Measurements from ENCODE around the gene CRYAA. TPM values are rescaled to one million over a fixed set of nuclear protein-coding genes. Genes with fewer than 3 reads are reported as not detected.
"Not testable (repeated sequence)": the region's sequence is repeated elsewhere in the genome, so short reads cannot be mapped to it uniquely, and the experiment has no call there.

CRYAA gene, protein sequence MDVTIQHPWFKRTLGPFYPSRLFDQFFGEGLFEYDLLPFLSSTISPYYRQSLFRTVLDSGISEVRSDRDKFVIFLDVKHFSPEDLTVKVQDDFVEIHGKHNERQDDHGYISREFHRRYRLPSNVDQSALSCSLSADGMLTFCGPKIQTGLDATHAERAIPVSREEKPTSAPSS
- not detected for polyA plus RNA-seq (2013, experiment 1 of 2; ENCODE audit: insufficient read length)
- polyA plus RNA-seq (2013, experiment 2 of 2; ENCODE audit: insufficient read length), result not detected

DNA sequence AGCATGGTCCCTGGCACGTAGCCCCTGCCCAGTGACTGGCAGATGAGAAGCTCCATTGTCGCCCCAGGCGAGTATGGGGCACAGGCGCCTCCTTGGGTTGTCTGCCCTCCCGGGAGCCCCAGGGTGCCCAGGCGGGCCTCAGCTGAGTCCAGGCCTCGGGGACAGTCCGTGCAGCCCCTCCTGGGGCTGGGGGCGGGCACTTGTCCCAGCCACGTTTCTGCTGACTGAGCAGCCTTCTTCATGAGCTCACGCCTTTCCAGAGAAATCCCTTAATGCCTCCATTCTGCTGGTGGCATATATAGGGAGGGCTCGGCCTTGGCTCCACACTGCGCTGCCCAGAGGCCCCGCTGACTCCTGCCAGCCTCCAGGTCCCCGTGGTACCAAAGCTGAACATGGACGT is at the start of gene CRYAA:
Gene CRYAA, plus strand, starts transcription at position 301 of the 400 bp plus-strand sequence. Its CDS starts 92 bp downstream, at position 393.
- DNase-seq, result not testable (repeated sequence)

GRCh38 chr21:43130094-43130493 is 38.7 kb upstream of the CRYAA start:
- not testable (repeated sequence) for DNase-seq

DNA sequence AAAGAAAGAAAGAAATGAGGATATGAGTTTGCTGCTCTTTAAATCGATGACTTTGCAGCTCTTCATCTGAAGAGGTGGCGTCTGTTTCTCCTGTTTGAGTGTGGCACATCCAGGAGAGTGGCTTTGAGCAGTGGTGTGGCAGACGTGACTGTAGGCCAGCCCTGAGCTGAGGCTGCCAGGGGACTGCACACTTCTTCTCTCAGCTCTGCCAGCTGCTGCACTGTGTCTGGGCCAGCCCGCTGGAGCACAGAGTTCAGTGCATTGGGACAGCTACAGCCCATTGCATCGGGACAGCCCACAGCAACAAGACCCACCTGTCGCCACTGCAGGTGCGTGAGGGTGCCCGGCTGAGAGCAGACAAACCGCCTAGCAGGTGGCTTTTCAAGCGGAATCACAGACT is 34.3 kb upstream of the CRYAA start:
- not testable (repeated sequence) for DNase-seq

DNA sequence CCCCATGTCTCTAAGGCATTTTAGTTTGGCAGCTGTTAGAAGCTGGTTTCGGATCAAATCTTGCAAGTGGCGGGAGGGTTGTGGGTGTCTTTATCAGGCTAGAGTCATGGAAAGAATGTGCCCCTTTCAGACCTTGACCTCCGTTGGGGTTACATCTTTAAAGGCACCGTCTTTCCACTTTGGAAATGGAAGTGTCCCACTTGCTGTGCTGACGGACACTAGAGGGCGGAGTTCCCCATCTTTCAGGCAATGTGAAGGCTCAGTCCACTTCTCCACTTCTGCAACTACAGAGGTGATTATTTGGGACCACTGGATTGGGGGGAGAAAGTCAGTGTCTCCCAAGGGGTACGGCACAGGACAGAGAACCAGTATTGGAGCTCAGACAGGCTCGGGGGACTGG is 29.9 kb upstream of the CRYAA start:
- DNase-seq, result not testable (repeated sequence)

- DNase-seq, result not testable (repeated sequence)
These were observed 27.4 kb upstream of the CRYAA start for GRCh38 chr21:43141407-43141806.

DNA sequence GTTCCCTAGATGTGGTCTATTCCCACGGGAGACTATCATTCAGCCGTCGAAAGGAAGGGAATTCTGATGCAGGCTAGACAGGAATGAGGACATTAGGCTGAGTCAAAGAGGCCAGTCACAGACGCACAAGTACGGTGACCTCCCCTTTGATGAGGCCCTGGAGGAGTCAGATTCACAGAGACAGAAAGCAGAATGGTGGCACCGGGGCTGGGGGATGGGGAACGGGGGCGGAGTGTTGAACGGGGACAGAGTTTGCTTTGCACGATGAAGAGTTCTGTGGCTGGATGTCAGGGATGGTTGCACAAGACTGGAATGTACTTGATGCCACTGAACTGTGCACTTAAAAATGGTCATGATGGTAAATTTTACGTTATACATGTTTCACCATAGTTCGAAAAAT is 22.2 kb upstream of the CRYAA start:
- not testable (repeated sequence) for DNase-seq

GRCh38 chr21:43147999-43148398 is 20.8 kb upstream of the CRYAA start:
- not testable (repeated sequence) for DNase-seq

DNA sequence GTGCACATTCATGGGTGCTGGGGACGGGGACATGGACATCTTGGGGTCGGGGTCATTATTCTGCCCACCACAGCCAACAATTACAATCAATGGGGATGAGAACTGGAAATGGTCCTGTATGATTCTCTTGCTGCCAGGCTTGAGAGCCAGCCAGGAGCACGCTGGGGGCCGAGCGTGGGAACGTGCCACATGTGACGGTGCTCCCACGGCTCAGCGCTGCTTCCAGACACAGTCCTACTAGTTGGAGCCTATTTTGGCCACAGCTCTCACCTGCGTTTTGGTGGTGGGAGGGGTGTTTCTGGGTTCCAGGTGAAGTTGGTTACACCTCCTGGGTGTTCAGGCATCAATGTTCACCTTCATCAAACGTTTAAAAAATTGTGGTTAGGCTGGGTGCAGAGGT is 19.5 kb upstream of the CRYAA start:
- DNase-seq, result not testable (repeated sequence)

GRCh38 chr21:43153601-43154000 is 15.2 kb upstream of the CRYAA start:
- DNase-seq, result not testable (repeated sequence)

DNA sequence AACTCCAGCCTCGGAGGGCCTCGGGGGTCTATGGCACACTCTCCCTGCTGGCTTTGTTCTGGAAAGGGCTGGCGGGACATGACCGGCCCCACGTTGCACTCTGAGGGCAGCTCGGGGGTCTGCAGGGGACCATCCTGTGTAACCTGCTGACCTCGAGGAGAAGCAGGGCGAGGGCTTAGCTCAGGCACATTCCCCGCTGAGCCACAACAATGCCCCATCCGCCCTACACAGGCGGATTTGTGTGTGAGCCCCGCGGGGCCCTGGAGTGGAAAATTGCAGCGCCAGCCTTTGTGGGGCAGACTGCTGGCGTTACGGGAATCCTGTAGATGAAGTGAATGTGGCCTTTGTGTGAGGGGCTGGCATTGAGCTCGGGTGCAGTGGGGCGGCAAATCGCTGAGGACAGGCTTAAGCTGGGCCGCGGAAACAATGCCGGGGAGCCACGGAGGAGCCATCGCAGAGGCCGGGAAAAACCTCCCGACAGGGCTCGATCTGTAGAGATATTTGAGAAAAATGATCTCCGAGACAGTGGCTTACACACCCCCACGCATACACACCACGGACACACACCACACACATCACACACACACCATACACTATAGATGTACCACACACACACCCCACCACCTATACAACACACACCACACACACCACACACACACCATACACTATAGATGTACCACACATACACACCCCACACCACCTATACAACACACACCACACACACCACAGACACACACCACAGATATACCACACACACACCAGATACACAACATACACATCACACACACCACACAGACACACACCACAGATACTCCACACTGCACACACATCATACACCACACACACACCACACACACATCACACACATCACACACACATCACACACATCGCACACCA is 9.3 kb upstream of the CRYAA start:
- DNase-seq, result not testable (repeated sequence)

- not testable (repeated sequence) for DNase-seq
These were observed 6.7 kb upstream of the CRYAA start for GRCh38 chr21:43161826-43162707.

DNA sequence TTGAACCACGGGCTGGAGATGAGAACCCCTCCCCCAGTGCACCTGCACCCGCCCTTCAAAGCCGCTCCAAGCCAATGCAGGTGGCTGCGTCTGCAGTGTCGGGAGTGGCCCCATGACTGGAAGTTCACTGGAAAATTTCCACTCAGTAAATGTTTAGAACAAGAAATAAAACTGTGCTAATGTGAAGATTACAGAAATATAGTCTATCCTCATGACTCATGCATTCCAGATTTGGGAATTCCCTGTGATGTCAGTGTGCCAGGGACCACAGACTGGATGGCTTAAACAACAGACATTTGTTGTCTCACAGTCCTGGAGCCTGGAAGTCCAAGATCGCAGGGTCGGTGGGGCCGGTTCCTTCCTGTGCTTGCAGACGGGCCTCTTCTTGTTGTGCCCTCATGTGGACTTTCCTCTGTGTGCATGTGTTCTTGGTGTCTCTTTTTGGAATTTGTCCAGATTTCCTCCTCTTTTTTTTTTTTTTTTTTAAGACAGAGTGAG is 6.1 kb upstream of the CRYAA start:
- DNase-seq, result not testable (repeated sequence)

GRCh38 chr21:43164823-43165222 is 4.0 kb upstream of the CRYAA start:
- DNase-seq, result not testable (repeated sequence)

DNA sequence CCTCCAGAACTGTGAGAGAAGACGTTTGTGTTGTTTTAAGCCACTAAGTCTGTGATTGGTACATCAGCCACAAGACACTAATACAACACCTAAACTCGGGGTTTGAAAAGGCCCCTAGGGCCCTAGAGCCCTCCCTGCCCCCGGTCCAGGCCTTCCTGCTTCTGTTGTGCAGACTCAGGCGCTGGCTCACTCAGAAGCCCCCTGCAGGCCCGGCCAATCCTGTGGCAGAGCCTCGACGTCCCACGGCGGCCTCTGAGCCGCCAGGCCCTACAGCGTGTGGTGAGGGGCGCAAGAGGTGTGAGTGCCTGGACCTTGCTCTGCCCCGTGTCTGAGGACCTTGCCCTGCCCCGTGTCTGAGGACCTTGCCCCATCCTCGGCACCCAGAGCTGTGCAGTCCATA is 3.1 kb upstream of the CRYAA start:
- DNase-seq, result not testable (repeated sequence)

DNA sequence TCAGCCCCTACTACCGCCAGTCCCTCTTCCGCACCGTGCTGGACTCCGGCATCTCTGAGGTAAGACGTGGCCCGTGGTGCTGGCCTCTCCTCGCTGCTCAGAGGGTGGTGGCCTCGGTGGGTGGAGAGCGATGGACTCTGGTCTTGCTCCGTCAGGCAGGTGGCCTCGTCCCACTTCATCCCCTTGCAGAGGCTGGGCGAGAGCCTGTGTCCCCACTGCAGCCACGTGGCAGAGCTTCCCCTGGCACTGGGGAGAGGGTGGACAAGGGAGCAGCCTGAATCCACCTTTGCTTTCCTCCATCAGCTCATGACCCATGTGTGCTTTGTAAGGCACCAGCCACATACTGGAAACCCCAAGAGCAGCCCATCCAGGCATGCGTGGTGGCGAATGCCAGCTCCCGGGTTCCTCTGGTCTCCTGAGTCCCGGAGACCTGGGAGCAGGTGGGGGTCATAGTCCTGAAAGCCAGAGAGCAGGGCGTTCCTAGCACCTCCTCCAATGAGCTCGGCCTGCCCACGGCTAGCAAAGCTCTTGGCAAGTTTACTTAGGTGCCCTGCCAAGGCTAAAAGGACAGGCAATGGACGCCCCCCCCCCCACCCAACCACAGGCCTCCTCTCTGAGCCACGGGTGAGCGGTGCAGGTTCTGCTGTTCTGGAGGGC is 550 bp downstream of the CRYAA start:
- not testable (repeated sequence) for DNase-seq

- DNase-seq, result not testable (repeated sequence)
These were observed 1.1 kb downstream of the CRYAA start for GRCh38 chr21:43169891-43170290.

GRCh38 chr21:43172812-43173211 is 4.0 kb downstream of the CRYAA start:
- not testable (repeated sequence) for DNase-seq

- not testable (repeated sequence) for DNase-seq
These were observed 4.6 kb downstream of the CRYAA start for GRCh38 chr21:43173438-43173837.

GRCh38 chr21:43173930-43174329 is 5.1 kb downstream of the CRYAA start:
- not testable (repeated sequence) for DNase-seq

DNA sequence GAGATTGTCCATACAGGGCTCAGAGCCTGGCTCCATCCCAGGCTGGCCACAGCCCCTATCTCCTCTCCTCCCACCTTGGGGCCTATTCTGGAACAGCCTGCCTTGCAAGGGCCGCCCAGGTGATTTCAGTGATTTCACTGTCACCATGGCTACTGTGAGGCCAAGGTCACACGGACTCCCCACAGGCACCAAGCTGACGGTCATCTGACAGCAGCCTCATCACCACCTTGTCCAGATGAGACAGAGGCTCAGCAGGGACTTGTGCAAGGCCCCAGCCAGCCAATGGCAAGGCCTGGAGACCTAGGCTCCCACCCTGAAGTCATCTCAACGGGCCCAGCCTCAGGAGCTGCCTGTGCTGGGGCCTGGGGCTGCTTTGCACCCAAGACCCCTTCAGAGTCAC is 6.2 kb downstream of the CRYAA start:
- DNase-seq, result not testable (repeated sequence)

GRCh38 chr21:43176621-43177020 is 7.8 kb downstream of the CRYAA start:
- DNase-seq, result not testable (repeated sequence)
